GM19463 (cell line): ENCODE results near the gene NTF3.
"Not testable (repeated sequence)": the region's sequence is repeated elsewhere in the genome, so short reads cannot be mapped to it uniquely, and the experiment has no call there.

Experiments
- ATAC-seq: cut with Tn5 transposase; IDR thresholded peaks from one replicate; pipeline ENCODE4 v1.9.1; 2021; ENCODE audit warnings: mild to moderate bottlenecking, moderate library complexity; ENCODE audit not compliant: unreplicated experiment

Gene NTF3

DNA sequence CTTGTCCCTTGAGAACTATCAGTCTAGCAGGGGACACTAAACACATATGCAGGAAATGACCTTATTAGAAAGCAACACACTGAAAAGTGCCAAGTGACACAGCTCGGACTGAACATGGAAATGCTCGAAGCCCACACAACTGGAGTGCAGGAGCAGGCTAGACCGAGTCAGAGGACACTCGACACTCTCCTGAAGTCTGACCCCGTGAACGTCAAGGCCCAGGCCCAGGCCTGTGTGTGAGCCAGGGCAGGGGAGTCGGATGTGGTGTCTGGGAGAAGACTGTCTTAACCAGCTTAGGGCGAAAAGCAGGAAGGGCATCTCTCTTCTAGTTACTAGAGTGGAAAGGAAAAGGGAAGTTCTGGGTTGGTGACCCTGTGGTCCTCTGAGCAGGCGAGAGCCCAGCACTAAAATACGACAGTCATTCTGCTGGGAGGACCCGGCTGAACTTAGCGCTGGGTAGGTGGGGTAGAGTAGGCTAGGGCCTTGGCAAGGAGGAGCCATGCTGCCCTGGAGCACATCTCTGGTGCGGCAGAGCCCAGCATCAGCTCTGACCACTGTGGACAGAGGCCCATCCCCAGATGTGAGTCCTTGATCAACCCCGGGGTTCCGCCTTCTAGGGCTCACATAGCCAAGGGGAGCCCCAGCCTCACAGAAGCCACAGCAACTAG is 93.0 kb downstream of the NTF3 start:
- ATAC-seq, result no peak

GRCh38 chr12:5525783-5526367 is 94.0 kb downstream of the NTF3 start:
- ATAC-seq, result no peak

GRCh38 chr12:5533368-5533767 is 101.5 kb downstream of the NTF3 start:
- ATAC-seq, result no peak

DNA sequence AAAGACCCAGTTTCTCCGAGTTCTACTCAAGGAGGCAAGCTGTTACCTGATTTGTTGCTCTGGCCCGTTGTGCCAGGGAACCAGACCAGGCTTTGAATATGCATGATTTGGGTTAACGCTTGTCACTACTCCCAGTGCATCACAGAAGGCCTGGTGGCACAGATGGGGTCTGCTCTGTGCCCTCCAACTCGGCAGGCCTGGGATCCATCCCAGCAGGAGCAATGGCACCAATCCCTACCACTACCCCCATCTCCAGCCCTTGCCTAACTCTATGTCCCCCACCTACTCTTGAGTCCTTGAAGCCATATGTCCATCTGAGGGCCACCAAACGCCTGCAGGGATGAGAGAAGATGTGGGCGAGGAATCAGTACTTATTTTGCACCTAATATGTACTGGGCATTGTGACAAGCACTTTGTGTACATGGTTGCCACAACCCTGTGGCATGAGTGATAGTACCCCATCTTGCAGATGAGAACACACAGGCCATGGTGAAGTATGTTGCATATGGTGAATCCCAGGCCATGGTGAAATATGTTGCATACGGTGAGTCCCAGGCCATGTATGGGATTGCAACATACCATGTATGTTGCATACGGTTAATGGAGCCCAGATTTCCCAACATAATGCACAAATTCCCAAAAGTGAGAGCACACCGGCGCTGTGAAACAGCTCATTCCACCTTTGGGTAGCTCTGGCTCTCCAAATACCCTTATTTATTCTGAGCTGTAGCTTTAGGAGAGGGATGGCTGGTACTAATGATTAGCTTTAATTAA is 102.7 kb downstream of the NTF3 start:
- ATAC-seq, result no peak

DNA sequence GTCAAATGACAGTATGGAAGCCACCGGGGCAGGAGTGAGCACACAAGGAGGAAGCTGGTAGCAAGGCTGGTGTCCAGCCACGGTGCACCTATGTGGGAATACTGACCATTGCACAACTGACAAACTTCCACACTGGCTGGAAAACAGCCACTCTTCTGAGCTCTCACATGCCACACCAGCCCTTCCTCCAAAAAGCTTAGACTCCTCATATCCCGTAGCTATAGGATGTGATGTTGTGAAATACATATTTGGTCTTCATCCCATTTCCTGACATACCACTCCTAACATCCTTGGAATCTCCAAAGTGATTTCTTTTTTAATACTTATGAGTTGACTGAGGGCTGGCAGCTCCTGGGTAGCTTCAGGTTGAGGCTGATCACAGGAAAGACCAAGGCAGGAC is 103.6 kb downstream of the NTF3 start:
- ATAC-seq, result no peak

- ATAC-seq, result not testable (repeated sequence)
Measured at GRCh38 chr12:5537026-5537615, 105.2 kb downstream of the NTF3 start.

DNA sequence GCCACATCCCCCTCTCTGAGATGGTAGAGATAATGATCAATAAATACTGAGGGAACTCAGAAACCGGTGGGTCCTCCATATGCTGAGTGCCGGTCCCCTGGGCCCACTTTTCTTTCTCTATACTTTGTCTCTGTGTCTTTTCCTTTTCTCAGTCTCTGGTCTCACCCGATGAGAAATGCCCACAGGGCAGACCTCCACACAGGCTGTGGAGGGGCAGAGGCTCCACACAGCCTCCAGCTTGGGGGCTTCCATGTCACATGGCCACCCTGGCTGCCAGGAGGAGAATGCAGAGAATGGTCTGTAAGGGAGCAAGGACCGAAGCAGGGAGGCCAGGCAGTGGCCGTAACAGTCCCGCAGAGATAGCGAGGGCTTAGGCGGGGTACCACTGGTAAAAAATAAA is 105.9 kb downstream of the NTF3 start:
- no peak for ATAC-seq
